NCI-H460 (cell line): ENCODE measurements around the gene UNC50. TPM values are rescaled to one million over a fixed set of nuclear protein-coding genes. Genes with fewer than 3 reads are reported as not detected.
A peak's percentile ranks its signal among the peaks of the same experiment; 100 is the strongest.
"Not testable (repeated sequence)": the region's sequence is repeated elsewhere in the genome, so short reads cannot be mapped to it uniquely, and the experiment has no call there.

Experiments used
- DNase-seq: peaks from one replicate; pipeline ENCODE4 v3.0.0-alpha.2; 2016; ENCODE audit warnings: low read depth; ENCODE audit errors: extremely low read depth
- total RNA-seq: library from RNA; depleted of rRNA; stranded (reverse); fragments of >200 nt; shearing (Covaris generic); gene quantifications from 2 replicates; pipeline ENCODE4 v1.2.3, GENCODE V29; 2014

The UNC50 gene
- total RNA-seq, 1 experiment from 2014 or later = 76.0 TPM

GRCh38 chr2:98573426-98573825, 35.0 kb upstream of the UNC50 start:
- DNase-seq = no peak

GRCh38 chr2:98576666-98577312, 31.6 kb upstream of the UNC50 start:
- DNase-seq = no peak

GRCh38 chr2:98577313-98577712, 31.1 kb upstream of the UNC50 start:
- DNase-seq = no peak

- no peak for DNase-seq
Measured at GRCh38 chr2:98578231-98578630, 30.2 kb upstream of the UNC50 start.

GRCh38 chr2:98579926-98580325, 28.5 kb upstream of the UNC50 start:
- no peak for DNase-seq

- DNase-seq = no peak
Measured at GRCh38 chr2:98580656-98581284, 27.6 kb upstream of the UNC50 start.

GRCh38 chr2:98582523-98582922, 25.9 kb upstream of the UNC50 start:
- no peak for DNase-seq

- no peak for DNase-seq
Measured at GRCh38 chr2:98583276-98583675, 25.1 kb upstream of the UNC50 start.

- DNase-seq = no peak
Measured at GRCh38 chr2:98583816-98584618, 24.4 kb upstream of the UNC50 start.

GRCh38 chr2:98585386-98585785, 23.0 kb upstream of the UNC50 start:
- no peak for DNase-seq

GRCh38 chr2:98586551-98587140, 21.7 kb upstream of the UNC50 start:
- no peak for DNase-seq

- DNase-seq = no peak
Measured at GRCh38 chr2:98588880-98589431, 19.4 kb upstream of the UNC50 start.

GRCh38 chr2:98589489-98589888, 18.9 kb upstream of the UNC50 start:
- DNase-seq = no peak

- DNase-seq = no peak
Measured at GRCh38 chr2:98592565-98592964, 15.8 kb upstream of the UNC50 start.

GRCh38 chr2:98594665-98595064, 13.7 kb upstream of the UNC50 start:
- not testable (repeated sequence) for DNase-seq

GRCh38 chr2:98598781-98599428, 9.5 kb upstream of the UNC50 start:
- DNase-seq = no peak

- peak; percentile 47 for DNase-seq
Measured at GRCh38 chr2:98601532-98602132, 6.8 kb upstream of the UNC50 start.

- DNase-seq = no peak
Measured at GRCh38 chr2:98604547-98604946, 3.8 kb upstream of the UNC50 start.

GRCh38 chr2:98605076-98605475, 3.3 kb upstream of the UNC50 start:
- DNase-seq = no peak

- DNase-seq = no peak
Measured at GRCh38 chr2:98606431-98606830, 2.0 kb upstream of the UNC50 start.
